Mucosa of stomach (tissue), 1 donor: ENCODE results near the gene RPL7A.

ENCODE experiments used
- H3K27me3 ChIP-seq: one replicate; pipeline ENCODE4 v1.7.0; 2013; ENCODE audit warnings: mild to moderate bottlenecking, low read length; ENCODE audit not compliant: control insufficient read depth, insufficient read depth
- H3K36me3 ChIP-seq: one replicate; pipeline ENCODE4 v1.7.0; 2013; ENCODE audit warnings: low read length; ENCODE audit not compliant: control insufficient read depth, insufficient read depth
- H3K4me1 ChIP-seq: one replicate; pipeline ENCODE4 v1.7.0; 2013; ENCODE audit warnings: mild to moderate bottlenecking, low read length; ENCODE audit not compliant: control insufficient read depth, insufficient read depth
- H3K4me3 ChIP-seq: one replicate; pipeline ENCODE4 v1.7.0; 2013; ENCODE audit warnings: low read length
- H3K9ac ChIP-seq: one replicate; pipeline ENCODE4 v1.7.0; 2013; ENCODE audit warnings: mild to moderate bottlenecking, low read length, moderate library complexity
- H3K9me3 ChIP-seq: one replicate; pipeline ENCODE4 v1.7.0; 2013; ENCODE audit warnings: mild to moderate bottlenecking, low read length, moderate library complexity; ENCODE audit not compliant: control insufficient read depth
- donor health status: Pancreatic carcinoma.

RPL7A gene

GRCh38 chr9:133377721-133378216, 29.8 kb downstream of the RPL7A start:
- Histone ChIP-seq H3K9ac (no peak overlapping the region), H3K4me3 (no peak overlapping the region), H3K4me1 (peaks cover 23% of the 10 kb centered on the region), H3K36me3 (no peaks in the 10 kb centered on the region), H3K27me3 (no peaks in the 10 kb centered on the region), H3K9me3 (no peaks in the 10 kb centered on the region)

GRCh38 chr9:133378408-133378962, 30.5 kb downstream of the RPL7A start:
- Histone ChIP-seq H3K9me3 (no peaks in the 10 kb centered on the region), H3K9ac (no peak overlapping the region), H3K27me3 (no peaks in the 10 kb centered on the region), H3K4me3 (no peak overlapping the region), H3K4me1 (peaks cover 18% of the 10 kb centered on the region), H3K36me3 (no peaks in the 10 kb centered on the region)

DNA sequence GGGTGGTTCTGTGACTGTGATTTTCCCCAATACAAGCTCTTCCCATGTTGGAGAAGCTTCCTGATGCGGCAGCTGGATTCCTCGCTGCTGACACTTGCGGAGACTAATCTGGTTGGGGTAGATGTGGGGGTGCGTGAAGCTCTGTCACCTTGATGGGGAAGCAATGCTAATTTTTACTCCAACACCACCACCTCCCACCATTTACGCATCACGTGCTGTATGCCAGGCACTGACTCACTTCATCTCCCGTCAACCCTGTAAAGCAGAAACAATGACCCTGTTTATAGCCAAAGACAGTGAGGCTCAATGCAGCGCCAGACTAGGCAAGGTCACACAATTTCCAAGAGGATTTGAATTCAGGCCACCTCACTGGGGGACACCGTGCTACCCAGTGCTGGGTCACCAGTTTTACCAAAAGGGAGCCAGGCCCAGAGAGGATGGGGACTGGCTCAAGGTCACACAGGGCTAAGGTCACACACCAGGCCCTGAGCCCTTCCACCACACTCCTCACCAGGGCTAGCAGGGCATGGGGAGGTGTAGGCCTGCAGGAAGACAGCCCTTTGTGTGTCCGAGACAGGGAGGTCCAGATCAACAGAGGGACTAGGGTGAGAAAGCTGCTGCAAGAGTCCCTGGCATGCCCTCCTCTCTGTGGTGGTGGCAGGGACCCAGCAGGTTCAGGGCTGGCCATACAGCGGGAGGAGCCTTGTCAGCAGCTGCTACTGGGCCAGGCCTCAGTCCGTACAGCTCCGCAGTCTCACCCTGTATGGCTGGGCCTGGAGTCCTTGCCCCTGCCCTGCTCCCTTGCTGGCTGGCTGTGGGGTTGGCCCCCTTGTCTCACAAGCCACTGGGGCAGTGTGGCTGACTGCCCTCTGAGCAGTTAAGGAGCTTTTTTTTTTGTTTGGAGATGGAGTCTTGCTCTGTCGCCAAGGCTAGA, 31.4 kb downstream of the RPL7A start:
- Histone ChIP-seq H3K4me3 (no peak overlapping the region), H3K27me3 (no peaks in the 10 kb centered on the region), H3K36me3 (no peaks in the 10 kb centered on the region), H3K9ac (no peak overlapping the region), H3K4me1 (peaks cover 18% of the 10 kb centered on the region), H3K9me3 (no peaks in the 10 kb centered on the region)

DNA sequence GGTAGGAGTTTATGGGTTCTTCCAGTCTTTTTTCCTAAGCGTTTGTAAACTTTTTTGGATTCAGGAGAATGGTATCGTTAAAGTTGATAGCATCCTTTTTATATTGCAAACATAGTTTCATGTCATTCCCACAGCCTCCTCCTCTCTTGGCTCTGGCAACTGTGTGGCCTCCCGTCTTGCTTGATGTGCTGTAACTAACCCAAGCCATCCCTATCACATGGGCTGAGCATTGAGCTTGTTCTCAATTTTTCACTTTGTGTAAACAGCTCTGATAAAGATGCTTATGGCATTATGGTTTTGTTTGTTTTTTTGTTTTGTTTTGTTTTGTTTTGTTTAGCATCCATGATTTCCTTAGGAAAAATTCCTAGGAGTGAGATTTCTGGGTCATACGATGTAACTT, 32.7 kb downstream of the RPL7A start:
- H3K4me3 ChIP-seq: no peak overlapping the region

GRCh38 chr9:133382507-133383141, 34.6 kb downstream of the RPL7A start:
- Histone ChIP-seq H3K27me3 (no peaks in the 10 kb centered on the region), H3K9me3 (no peaks in the 10 kb centered on the region), H3K4me3 (no peak overlapping the region), H3K4me1 (peaks cover 13% of the 10 kb centered on the region), H3K36me3 (no peaks in the 10 kb centered on the region), H3K9ac (no peak overlapping the region)

More for the DNA sequence above, 32.7 kb downstream of the RPL7A start:
- no peaks in the 10 kb centered on the region for H3K9me3 ChIP-seq
- H3K4me1 ChIP-seq: peaks cover 18% of the 10 kb centered on the region
- no peaks in the 10 kb centered on the region for H3K36me3 ChIP-seq
- H3K27me3 ChIP-seq: no peaks in the 10 kb centered on the region
- H3K9ac ChIP-seq: no peak overlapping the region

GRCh38 chr9:133383438-133383837, 35.4 kb downstream of the RPL7A start:
- Histone ChIP-seq H3K27me3 (no peaks in the 10 kb centered on the region), H3K4me3 (no peak overlapping the region), H3K4me1 (peaks cover 5% of the 10 kb centered on the region), H3K9me3 (no peaks in the 10 kb centered on the region), H3K9ac (no peak overlapping the region), H3K36me3 (no peaks in the 10 kb centered on the region)

- Histone ChIP-seq H3K36me3 (no peaks in the 10 kb centered on the region), H3K9ac (no peak overlapping the region), H3K4me1 (no peaks in the 10 kb centered on the region), H3K27me3 (no peaks in the 10 kb centered on the region), H3K4me3 (no peak overlapping the region), H3K9me3 (no peaks in the 10 kb centered on the region)
Observed at GRCh38 chr9:133384736-133385321, 36.8 kb downstream of the RPL7A start.

DNA sequence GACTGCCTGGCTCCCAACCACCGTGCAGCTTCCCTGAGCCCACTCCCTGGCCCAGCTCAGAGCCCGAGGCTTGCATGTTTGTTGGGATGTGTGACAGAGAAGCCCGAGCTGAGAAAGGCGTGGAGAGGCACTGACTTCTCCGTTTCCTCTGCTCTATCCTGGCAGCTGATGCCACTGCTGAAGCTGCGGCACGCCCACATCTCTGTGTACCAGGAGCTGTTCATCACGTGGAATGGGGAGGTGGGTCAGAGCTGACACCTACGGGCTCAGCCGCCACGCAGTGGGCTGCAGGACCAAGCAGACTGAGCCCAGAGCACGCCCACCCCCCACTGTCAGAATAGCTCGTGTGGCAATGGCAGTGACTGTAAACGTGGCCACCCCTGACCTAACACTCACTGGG, 37.4 kb downstream of the RPL7A start:
- no peaks in the 10 kb centered on the region for H3K9me3 ChIP-seq
- H3K9ac ChIP-seq: no peak overlapping the region
- H3K27me3 ChIP-seq: peaks cover 1% of the 10 kb centered on the region
- H3K36me3 ChIP-seq: no peaks in the 10 kb centered on the region
- H3K4me1 ChIP-seq: no peaks in the 10 kb centered on the region
- H3K4me3 ChIP-seq: no peak overlapping the region

DNA sequence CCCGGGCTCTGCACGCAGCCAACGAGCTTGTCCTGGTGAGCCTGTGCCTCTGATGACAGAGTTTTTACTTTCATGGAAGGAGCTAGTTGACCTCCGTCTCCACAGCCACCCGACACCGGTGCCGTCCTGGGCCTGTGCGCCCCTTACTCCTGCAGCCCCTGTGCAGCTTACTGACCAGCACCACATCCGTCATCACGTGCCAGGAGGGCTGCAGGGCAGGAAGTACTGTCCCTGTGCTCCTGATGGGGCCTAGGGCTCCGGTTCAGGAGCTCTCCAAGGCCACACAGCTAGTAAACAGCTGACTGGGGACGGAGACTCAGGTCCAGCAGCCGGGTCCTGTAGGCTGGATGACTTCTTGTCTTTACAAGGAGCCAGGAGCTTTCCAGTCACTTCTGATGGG, 38.3 kb downstream of the RPL7A start:
- Histone ChIP-seq H3K4me3 (no peak overlapping the region), H3K36me3 (no peaks in the 10 kb centered on the region), H3K9me3 (no peaks in the 10 kb centered on the region), H3K4me1 (no peaks in the 10 kb centered on the region), H3K27me3 (peaks cover 5% of the 10 kb centered on the region), H3K9ac (no peak overlapping the region)

DNA sequence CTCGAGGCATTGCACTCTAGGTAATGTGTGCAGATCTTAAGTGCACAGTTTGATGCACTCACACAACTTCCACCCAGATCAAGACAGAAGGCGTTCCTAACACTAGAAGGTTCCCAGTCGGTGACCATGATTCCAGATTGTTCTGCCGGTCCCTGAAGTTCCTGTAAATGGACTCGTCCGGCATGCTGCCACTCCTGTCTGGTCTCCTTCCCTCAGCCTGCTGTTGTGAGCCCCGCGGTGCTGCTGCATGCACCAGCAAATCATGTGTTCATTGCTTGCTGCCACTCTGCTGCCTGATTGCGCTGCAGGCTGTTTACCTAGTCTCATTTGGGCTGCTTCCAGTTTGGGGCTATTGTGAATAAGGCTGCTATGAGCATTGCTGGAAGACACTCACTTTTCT, 39.7 kb downstream of the RPL7A start:
- no peaks in the 10 kb centered on the region for H3K4me1 ChIP-seq
- no peaks in the 10 kb centered on the region for H3K9me3 ChIP-seq
- H3K27me3 ChIP-seq: peaks cover 5% of the 10 kb centered on the region
- no peak overlapping the region for H3K4me3 ChIP-seq
- no peak overlapping the region for H3K9ac ChIP-seq
- no peaks in the 10 kb centered on the region for H3K36me3 ChIP-seq

DNA sequence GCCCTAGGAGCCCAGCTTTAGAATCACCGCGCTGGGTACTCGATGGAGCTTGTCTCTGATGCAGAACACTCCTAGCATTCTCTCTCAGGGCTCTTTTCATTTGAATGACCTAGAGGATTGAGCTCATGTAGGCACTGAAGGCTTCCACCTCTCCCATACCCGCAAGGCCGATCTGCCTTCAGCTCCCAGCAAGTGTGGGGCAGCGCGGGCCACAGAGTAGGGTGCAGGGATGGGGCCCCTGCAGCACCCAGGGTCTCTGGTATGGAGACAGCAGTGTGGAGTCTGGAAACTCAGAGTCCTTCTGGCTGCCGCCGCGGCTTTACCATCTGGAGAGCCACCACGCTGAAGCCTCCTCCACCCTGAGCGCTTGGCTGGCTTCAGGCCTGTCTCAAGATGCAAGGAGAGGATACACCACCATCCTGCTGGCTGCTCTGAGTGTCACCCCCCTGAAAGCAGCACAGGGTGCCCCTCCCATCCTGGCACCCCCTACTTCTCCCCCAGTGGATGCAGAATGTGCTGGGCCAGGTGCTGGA, 41.1 kb downstream of the RPL7A start:
- H3K36me3 ChIP-seq: no peaks in the 10 kb centered on the region
- H3K9me3 ChIP-seq: no peaks in the 10 kb centered on the region
- H3K4me1 ChIP-seq: no peaks in the 10 kb centered on the region
- no peak overlapping the region for H3K4me3 ChIP-seq
- H3K27me3 ChIP-seq: peaks cover 11% of the 10 kb centered on the region
- H3K9ac ChIP-seq: no peak overlapping the region
